Fibroblast of pulmonary artery (primary cell): Measurements from ENCODE around the gene TAF1D.
A peak's percentile ranks its signal among the peaks of the same experiment; 100 is the strongest.

Experiments used
- DNase-seq: peaks from one replicate; pipeline ENCODE4 v3.0.0-alpha.2; 2010; ENCODE audit warnings: low read depth
- H3K4me3 ChIP-seq: replicated peaks from 2 replicates; pipeline ENCODE4 v1.5.1; 2011; ENCODE audit warnings: low read depth, mild to moderate bottlenecking, control low read depth, low read length, moderate library complexity
- TF ChIP-seq, protein P1 (sequence below): IDR thresholded peaks from 2 replicates; pipeline ENCODE4 v1.5.1; 2011; ENCODE audit warnings: mild to moderate bottlenecking, control low read depth, low read length, inconsistent platforms; ENCODE audit errors: missing control alignments

Gene TAF1D

DNA sequence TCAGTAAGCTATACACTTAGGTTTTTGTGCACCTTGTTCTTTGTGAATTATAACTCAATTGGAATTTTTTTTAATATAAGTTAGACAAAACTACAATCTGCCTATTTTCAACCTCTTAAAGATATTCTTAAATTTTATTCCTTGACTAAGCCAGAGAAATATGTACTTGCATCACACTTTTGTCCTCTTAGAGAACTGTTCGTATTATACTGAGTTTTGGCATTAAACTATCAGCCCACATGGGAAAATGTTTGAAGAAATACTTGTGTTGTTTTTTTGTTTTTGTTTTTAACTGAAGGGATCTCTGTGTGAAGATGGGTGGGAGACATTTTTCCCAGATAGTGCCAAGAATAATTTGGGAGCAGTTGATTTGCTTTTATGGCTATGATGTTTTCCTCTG lies 54.5 kb downstream of the TAF1D start:
- DNase-seq, result peak; percentile 93
- H3K4me3 ChIP-seq, result no peak overlapping the region
- TF ChIP-seq, protein P1, sequence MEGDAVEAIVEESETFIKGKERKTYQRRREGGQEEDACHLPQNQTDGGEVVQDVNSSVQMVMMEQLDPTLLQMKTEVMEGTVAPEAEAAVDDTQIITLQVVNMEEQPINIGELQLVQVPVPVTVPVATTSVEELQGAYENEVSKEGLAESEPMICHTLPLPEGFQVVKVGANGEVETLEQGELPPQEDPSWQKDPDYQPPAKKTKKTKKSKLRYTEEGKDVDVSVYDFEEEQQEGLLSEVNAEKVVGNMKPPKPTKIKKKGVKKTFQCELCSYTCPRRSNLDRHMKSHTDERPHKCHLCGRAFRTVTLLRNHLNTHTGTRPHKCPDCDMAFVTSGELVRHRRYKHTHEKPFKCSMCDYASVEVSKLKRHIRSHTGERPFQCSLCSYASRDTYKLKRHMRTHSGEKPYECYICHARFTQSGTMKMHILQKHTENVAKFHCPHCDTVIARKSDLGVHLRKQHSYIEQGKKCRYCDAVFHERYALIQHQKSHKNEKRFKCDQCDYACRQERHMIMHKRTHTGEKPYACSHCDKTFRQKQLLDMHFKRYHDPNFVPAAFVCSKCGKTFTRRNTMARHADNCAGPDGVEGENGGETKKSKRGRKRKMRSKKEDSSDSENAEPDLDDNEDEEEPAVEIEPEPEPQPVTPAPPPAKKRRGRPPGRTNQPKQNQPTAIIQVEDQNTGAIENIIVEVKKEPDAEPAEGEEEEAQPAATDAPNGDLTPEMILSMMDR, result no peak

DNA sequence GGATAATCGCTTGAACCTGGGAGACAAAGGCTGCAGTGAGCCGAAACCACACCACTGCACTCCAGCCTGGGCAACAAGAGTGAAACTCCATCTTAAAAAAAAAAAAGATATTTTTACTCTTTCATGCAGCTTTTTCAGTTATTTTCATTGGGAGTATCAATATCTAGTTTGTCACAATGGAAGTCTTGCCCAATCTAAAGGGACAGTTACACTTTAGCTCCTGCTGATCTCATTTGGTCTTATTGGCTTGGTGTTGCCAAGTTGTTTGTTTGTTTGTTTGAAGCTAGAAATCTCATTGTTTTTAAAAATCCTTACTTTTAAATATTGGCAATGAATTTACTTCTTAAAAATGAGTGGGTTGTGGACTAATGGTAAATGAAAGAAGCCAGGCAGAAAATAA lies 55.1 kb downstream of the TAF1D start:
- peak; percentile 14 for DNase-seq
- H3K4me3 ChIP-seq, result no peak overlapping the region
- TF ChIP-seq, protein P1, result no peak
